ENCODE measurements around the gene CNNM1. TPM values are rescaled to one million over a fixed set of nuclear protein-coding genes. Genes with fewer than 3 reads are reported as not detected.

CNNM1 gene
- total RNA-seq, 3 donors from 2014 or later (not counting 1 experiment from before 2014, with no cell fraction given) = not detected

DNA sequence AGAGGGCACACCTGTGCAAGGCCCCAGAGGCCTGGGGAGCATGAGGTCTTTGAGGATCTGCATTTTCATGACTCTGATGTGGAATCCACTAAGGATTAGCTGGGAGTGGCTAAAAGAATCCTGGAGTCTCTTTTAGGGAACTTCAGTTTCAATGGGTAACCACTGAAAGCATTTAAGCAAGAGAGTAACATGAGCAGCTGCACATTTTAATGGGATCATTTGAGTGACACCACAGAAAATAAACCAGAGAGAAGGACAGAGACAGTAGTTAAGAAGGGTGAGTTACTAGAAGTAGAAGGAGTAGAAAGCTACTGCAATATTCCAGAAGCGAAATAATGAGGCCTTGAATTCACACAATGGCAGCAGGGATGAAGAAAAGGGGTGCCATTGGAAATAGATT, 96.0 kb downstream of the CNNM1 start:
- Mint-ChIP-seq H3K9me3 (no peaks in the 10 kb centered on the region), H3K27ac (no peak overlapping the region), H3K4me1 (peaks cover 17% of the 10 kb centered on the region in 2 donors), H3K4me3 (no peak overlapping the region), H3K36me3 (no peaks in the 10 kb centered on the region), H3K27me3 (ENCODE audit: low read depth in 2 of 2) (no peaks in the 10 kb centered on the region)
- H3K9me3 ChIP-seq (ENCODE audit: control insufficient read depth, insufficient read depth, low read length) = no peaks in the 10 kb centered on the region
- no peaks in the 10 kb centered on the region for H3K27me3 ChIP-seq (ENCODE audit: control insufficient read depth, insufficient read depth, low read length)
- H3K4me3 ChIP-seq (ENCODE audit: low read length) = no peak overlapping the region
- H3K36me3 ChIP-seq (ENCODE audit: control insufficient read depth, insufficient read depth, low read length) = no peaks in the 10 kb centered on the region
- no peak for ATAC-seq
- 95% methylated on average over 1 of the region's 1 CpG for WGBS (ENCODE audit: insufficient coverage)
- no peak for DNase-seq
- H3K4me1 ChIP-seq (ENCODE audit: control insufficient read depth, insufficient read depth, low read length) = peaks cover 8% of the 10 kb centered on the region
- H3K27ac ChIP-seq (ENCODE audit: low read length) = no peak overlapping the region
- intact Hi-C loops (cut with micrococcal nuclease) = no loop called here
- TF ChIP-seq, protein P1, sequence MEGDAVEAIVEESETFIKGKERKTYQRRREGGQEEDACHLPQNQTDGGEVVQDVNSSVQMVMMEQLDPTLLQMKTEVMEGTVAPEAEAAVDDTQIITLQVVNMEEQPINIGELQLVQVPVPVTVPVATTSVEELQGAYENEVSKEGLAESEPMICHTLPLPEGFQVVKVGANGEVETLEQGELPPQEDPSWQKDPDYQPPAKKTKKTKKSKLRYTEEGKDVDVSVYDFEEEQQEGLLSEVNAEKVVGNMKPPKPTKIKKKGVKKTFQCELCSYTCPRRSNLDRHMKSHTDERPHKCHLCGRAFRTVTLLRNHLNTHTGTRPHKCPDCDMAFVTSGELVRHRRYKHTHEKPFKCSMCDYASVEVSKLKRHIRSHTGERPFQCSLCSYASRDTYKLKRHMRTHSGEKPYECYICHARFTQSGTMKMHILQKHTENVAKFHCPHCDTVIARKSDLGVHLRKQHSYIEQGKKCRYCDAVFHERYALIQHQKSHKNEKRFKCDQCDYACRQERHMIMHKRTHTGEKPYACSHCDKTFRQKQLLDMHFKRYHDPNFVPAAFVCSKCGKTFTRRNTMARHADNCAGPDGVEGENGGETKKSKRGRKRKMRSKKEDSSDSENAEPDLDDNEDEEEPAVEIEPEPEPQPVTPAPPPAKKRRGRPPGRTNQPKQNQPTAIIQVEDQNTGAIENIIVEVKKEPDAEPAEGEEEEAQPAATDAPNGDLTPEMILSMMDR (IDR thresholded peaks at IDR 0.05) = no peak

DNA sequence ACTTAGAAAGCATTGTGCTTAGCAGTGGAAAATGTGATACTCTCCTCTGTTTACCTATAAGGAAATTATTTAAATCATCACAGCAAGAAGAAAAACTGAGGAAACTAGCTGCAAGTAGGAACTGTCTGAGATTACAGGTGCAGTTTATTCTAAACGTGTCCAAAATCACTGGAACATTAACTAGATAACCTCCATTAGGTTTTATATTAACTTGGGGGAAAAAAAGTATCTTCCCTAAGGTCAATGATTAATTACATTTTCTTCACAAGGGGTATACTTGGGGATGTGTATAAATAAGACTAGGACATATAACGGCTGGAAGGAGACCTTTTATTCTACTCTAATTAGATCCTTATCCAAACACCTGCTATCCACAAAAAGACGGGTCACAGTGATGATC, 97.5 kb downstream of the CNNM1 start:
- H3K4me3 ChIP-seq (ENCODE audit: low read length) = no peak overlapping the region
- H3K9me3 ChIP-seq (ENCODE audit: control insufficient read depth, insufficient read depth, low read length) = no peaks in the 10 kb centered on the region
- H3K36me3 ChIP-seq (ENCODE audit: control insufficient read depth, insufficient read depth, low read length) = no peaks in the 10 kb centered on the region
- ATAC-seq (no peak), DNase-seq (no peak)
- Mint-ChIP-seq H3K9me3 (no peaks in the 10 kb centered on the region), H3K4me1 (peaks cover 30 to 31% of the 10 kb centered on the region in 2 donors), H3K36me3 (no peaks in the 10 kb centered on the region), H3K27ac (no peak overlapping the region), H3K4me3 (no peak overlapping the region), H3K27me3 (ENCODE audit: low read depth in 2 of 2) (no peaks in the 10 kb centered on the region)
- peaks cover 16% of the 10 kb centered on the region for H3K4me1 ChIP-seq (ENCODE audit: control insufficient read depth, insufficient read depth, low read length)
- 83% methylated on average over 1 of the region's 3 CpGs for WGBS (ENCODE audit: insufficient coverage)
- TF ChIP-seq, protein P1 (IDR thresholded peaks at IDR 0.05) = no peak
- H3K27ac ChIP-seq (ENCODE audit: low read length) = no peak overlapping the region
- H3K27me3 ChIP-seq (ENCODE audit: control insufficient read depth, insufficient read depth, low read length) = no peaks in the 10 kb centered on the region
- intact Hi-C loops (cut with micrococcal nuclease) = no loop called here

DNA sequence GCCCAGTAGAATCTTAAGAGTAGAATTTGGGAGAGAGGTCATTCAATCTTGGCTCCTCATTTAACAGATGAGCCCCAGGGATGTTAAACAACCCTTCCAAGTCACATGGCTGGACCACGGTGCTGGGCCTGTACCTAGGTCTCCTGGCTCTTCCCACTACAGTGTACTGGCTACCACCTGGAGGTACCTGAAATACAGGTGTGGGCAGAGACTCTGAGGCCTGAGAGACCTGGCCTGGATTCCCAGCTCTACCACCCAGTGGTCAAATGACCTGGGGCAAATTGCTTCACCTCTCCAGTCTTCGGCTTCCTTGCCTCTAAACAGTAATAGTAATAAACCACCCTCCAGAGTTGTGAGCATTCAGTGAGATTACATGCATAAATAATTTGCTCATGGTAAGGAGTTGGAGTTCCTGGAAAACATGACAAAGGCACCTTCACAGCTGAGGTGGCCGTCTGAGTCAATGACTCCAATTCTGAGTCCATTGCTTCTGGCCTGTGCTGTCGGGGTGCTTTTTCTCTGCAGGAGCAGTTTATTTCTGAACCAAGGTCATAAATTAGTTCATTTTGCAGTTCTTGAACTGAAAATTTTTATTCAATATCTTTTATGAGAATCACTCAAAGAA, 98.5 kb downstream of the CNNM1 start:
- H3K36me3 Mint-ChIP-seq = no peaks in the 10 kb centered on the region
- peaks cover 37 to 38% of the 10 kb centered on the region in 2 donors for H3K4me1 Mint-ChIP-seq
- no peaks in the 10 kb centered on the region for H3K27me3 Mint-ChIP-seq (ENCODE audit: low read depth in 2 of 2)
- no peak overlapping the region for H3K4me3 Mint-ChIP-seq
- H3K4me1 ChIP-seq (ENCODE audit: control insufficient read depth, insufficient read depth, low read length) = peaks cover 16% of the 10 kb centered on the region
- no peaks in the 10 kb centered on the region for H3K27me3 ChIP-seq (ENCODE audit: control insufficient read depth, insufficient read depth, low read length)
- no peak overlapping the region for H3K4me3 ChIP-seq (ENCODE audit: low read length)
- no peaks in the 10 kb centered on the region for H3K36me3 ChIP-seq (ENCODE audit: control insufficient read depth, insufficient read depth, low read length)
- ATAC-seq (no peak), DNase-seq (no peak)
- no peaks in the 10 kb centered on the region for H3K9me3 Mint-ChIP-seq
- WGBS (ENCODE audit: insufficient coverage) = 90% methylated on average over 3 of the region's 4 CpGs
- no peak overlapping the region for H3K27ac Mint-ChIP-seq
- intact Hi-C loops (cut with micrococcal nuclease) = no loop called here
- H3K9me3 ChIP-seq (ENCODE audit: control insufficient read depth, insufficient read depth, low read length) = no peaks in the 10 kb centered on the region
- TF ChIP-seq, protein P1 (IDR thresholded peaks at IDR 0.05) = no peak
- no peak overlapping the region for H3K27ac ChIP-seq (ENCODE audit: low read length)

All from natural killer cell (primary cell).